Stimulated activated memory B cell treated with anti-CD40 and anti-IgM and Interleukin-4, amounts not matched to agents 10 μg/mL and 1 μg/mL and 100 μg/mL, for 72 hours (primary cell): ENCODE results near the gene FAM98A.

Experiments used
- ATAC-seq: fragments of 150-1000 bp; cut with Tn5 transposase; 2 replicates; pipeline ENCODE4 v1.10.0; 2021
- H3K27ac Mint-ChIP-seq: one replicate; pipeline ENCODE4 v1.8.0; 2022; ENCODE audit warnings: mild to moderate bottlenecking, mixed read lengths
- H3K27me3 Mint-ChIP-seq: one replicate; pipeline ENCODE4 v1.8.0; 2022; ENCODE audit warnings: mixed read lengths
- H3K36me3 Mint-ChIP-seq: one replicate; pipeline ENCODE4 v1.8.0; 2022; ENCODE audit warnings: mixed read lengths
- H3K4me1 Mint-ChIP-seq: one replicate; pipeline ENCODE4 v1.8.0; 2022; ENCODE audit warnings: mixed read lengths
- H3K4me3 Mint-ChIP-seq: one replicate; pipeline ENCODE4 v1.8.0; 2022; ENCODE audit warnings: mild to moderate bottlenecking, moderate library complexity, mixed read lengths
- H3K9me3 Mint-ChIP-seq: one replicate; pipeline ENCODE4 v1.8.0; 2022; ENCODE audit warnings: mixed read lengths

FAM98A gene

GRCh38 chr2:33606622-33607021, 7.5 kb upstream of the FAM98A start:
- Mint-ChIP-seq H3K4me1 (no peaks in the 10 kb centered on the region), H3K36me3 (peaks cover 12% of the 10 kb centered on the region), H3K27ac (no peak overlapping the region), H3K27me3 (no peaks in the 10 kb centered on the region), H3K9me3 (no peaks in the 10 kb centered on the region), H3K4me3 (no peak overlapping the region)
- ATAC-seq: no peak

- no peaks in the 10 kb centered on the region for H3K27me3 Mint-ChIP-seq
- no peak overlapping the region for H3K27ac Mint-ChIP-seq
- no peak overlapping the region for H3K4me3 Mint-ChIP-seq
- peaks cover 7% of the 10 kb centered on the region for H3K36me3 Mint-ChIP-seq
- no peaks in the 10 kb centered on the region for H3K4me1 Mint-ChIP-seq
- H3K9me3 Mint-ChIP-seq: no peaks in the 10 kb centered on the region
- ATAC-seq: no peak
Measured at GRCh38 chr2:33606100-33606499, 7.0 kb upstream of the FAM98A start.

GRCh38 chr2:33605056-33605455, 6.0 kb upstream of the FAM98A start:
- Mint-ChIP-seq H3K4me1 (no peaks in the 10 kb centered on the region), H3K9me3 (no peaks in the 10 kb centered on the region), H3K4me3 (no peak overlapping the region), H3K27me3 (no peaks in the 10 kb centered on the region), H3K27ac (no peak overlapping the region), H3K36me3 (no peaks in the 10 kb centered on the region)
- no peak for ATAC-seq

GRCh38 chr2:33603416-33603815, 4.3 kb upstream of the FAM98A start:
- ATAC-seq: no peak
- H3K4me3 Mint-ChIP-seq: no peak overlapping the region
- no peaks in the 10 kb centered on the region for H3K27me3 Mint-ChIP-seq
- H3K9me3 Mint-ChIP-seq: no peaks in the 10 kb centered on the region
- H3K27ac Mint-ChIP-seq: no peak overlapping the region
- no peaks in the 10 kb centered on the region for H3K36me3 Mint-ChIP-seq
- peaks cover 2% of the 10 kb centered on the region for H3K4me1 Mint-ChIP-seq

GRCh38 chr2:33602201-33602830, 3.2 kb upstream of the FAM98A start:
- Mint-ChIP-seq H3K36me3 (no peaks in the 10 kb centered on the region), H3K9me3 (no peaks in the 10 kb centered on the region), H3K27ac (no peak overlapping the region), H3K4me3 (no peak overlapping the region), H3K27me3 (no peaks in the 10 kb centered on the region), H3K4me1 (peaks cover 13% of the 10 kb centered on the region)
- ATAC-seq: no peak

GRCh38 chr2:33599943-33600192, 769 bp upstream of the FAM98A start:
- no peaks in the 10 kb centered on the region for H3K9me3 Mint-ChIP-seq
- peak overlapping the region; percentile 86 for H3K27ac Mint-ChIP-seq
- no peaks in the 10 kb centered on the region for H3K36me3 Mint-ChIP-seq
- peaks cover 18% of the 10 kb centered on the region for H3K4me1 Mint-ChIP-seq
- peak overlapping the region; percentile 94 for H3K4me3 Mint-ChIP-seq
- no peak for ATAC-seq
- H3K27me3 Mint-ChIP-seq: no peaks in the 10 kb centered on the region

- H3K27ac Mint-ChIP-seq: peak overlapping the region; percentile 86
- peak overlapping the region; percentile 94 for H3K4me3 Mint-ChIP-seq
- no peaks in the 10 kb centered on the region for H3K9me3 Mint-ChIP-seq
- no peaks in the 10 kb centered on the region for H3K27me3 Mint-ChIP-seq
- peaks cover 18% of the 10 kb centered on the region for H3K4me1 Mint-ChIP-seq
- peaks cover 7% of the 10 kb centered on the region for H3K36me3 Mint-ChIP-seq
- peak; percentile 67 for ATAC-seq
Measured at GRCh38 chr2:33598561-33599174, 431 bp downstream of the FAM98A start.

GRCh38 chr2:33597026-33597425, 2.1 kb downstream of the FAM98A start:
- ATAC-seq: no peak
- H3K36me3 Mint-ChIP-seq: peaks cover 22% of the 10 kb centered on the region
- no peak overlapping the region for H3K4me3 Mint-ChIP-seq
- H3K27me3 Mint-ChIP-seq: no peaks in the 10 kb centered on the region
- no peaks in the 10 kb centered on the region for H3K9me3 Mint-ChIP-seq
- H3K27ac Mint-ChIP-seq: no peak overlapping the region
- peaks cover 18% of the 10 kb centered on the region for H3K4me1 Mint-ChIP-seq

GRCh38 chr2:33595385-33595784, 3.7 kb downstream of the FAM98A start:
- ATAC-seq: no peak
- H3K27ac Mint-ChIP-seq: no peak overlapping the region
- no peaks in the 10 kb centered on the region for H3K9me3 Mint-ChIP-seq
- H3K4me1 Mint-ChIP-seq: peaks cover 25% of the 10 kb centered on the region
- H3K27me3 Mint-ChIP-seq: no peaks in the 10 kb centered on the region
- H3K36me3 Mint-ChIP-seq: peaks cover 31% of the 10 kb centered on the region
- H3K4me3 Mint-ChIP-seq: no peak overlapping the region

GRCh38 chr2:33589444-33589843, 9.7 kb downstream of the FAM98A start:
- Mint-ChIP-seq H3K27ac (no peak overlapping the region), H3K4me3 (no peak overlapping the region), H3K9me3 (no peaks in the 10 kb centered on the region), H3K27me3 (no peaks in the 10 kb centered on the region), H3K36me3 (peaks cover 52% of the 10 kb centered on the region), H3K4me1 (peaks cover 11% of the 10 kb centered on the region)
- no peak for ATAC-seq

- no peak for ATAC-seq
- Mint-ChIP-seq H3K4me3 (no peak overlapping the region), H3K4me1 (peaks cover 11% of the 10 kb centered on the region), H3K9me3 (no peaks in the 10 kb centered on the region), H3K27me3 (no peaks in the 10 kb centered on the region), H3K27ac (no peak overlapping the region), H3K36me3 (peaks cover 41% of the 10 kb centered on the region)
Measured at GRCh38 chr2:33588232-33588631, 10.9 kb downstream of the FAM98A start.

GRCh38 chr2:33586766-33587165, 12.3 kb downstream of the FAM98A start:
- Mint-ChIP-seq H3K27me3 (no peaks in the 10 kb centered on the region), H3K36me3 (peaks cover 35% of the 10 kb centered on the region), H3K4me1 (peaks cover 19% of the 10 kb centered on the region), H3K27ac (no peak overlapping the region), H3K9me3 (no peaks in the 10 kb centered on the region), H3K4me3 (no peak overlapping the region)
- no peak for ATAC-seq

- no peak for ATAC-seq
Measured at GRCh38 chr2:33583194-33583938, 15.7 kb downstream of the FAM98A start.

GRCh38 chr2:33581872-33582271, 17.2 kb downstream of the FAM98A start:
- no peak overlapping the region for H3K4me3 Mint-ChIP-seq
- H3K27ac Mint-ChIP-seq: peak overlapping the region; percentile 50
- ATAC-seq: no peak

More at GRCh38 chr2:33583194-33583938, 15.7 kb downstream of the FAM98A start:
- Mint-ChIP-seq H3K4me3 (no peak overlapping the region), H3K4me1 (peaks cover 19% of the 10 kb centered on the region), H3K27ac (no peak overlapping the region), H3K27me3 (no peaks in the 10 kb centered on the region), H3K36me3 (peaks cover 40% of the 10 kb centered on the region), H3K9me3 (no peaks in the 10 kb centered on the region)

GRCh38 chr2:33579227-33579626, 19.9 kb downstream of the FAM98A start:
- Mint-ChIP-seq H3K36me3 (peaks cover 23% of the 10 kb centered on the region), H3K27me3 (no peaks in the 10 kb centered on the region), H3K27ac (no peak overlapping the region), H3K4me1 (peaks cover 19% of the 10 kb centered on the region), H3K9me3 (no peaks in the 10 kb centered on the region), H3K4me3 (no peak overlapping the region)
- no peak for ATAC-seq

More at GRCh38 chr2:33581872-33582271, 17.2 kb downstream of the FAM98A start:
- Mint-ChIP-seq H3K36me3 (peaks cover 38% of the 10 kb centered on the region), H3K9me3 (no peaks in the 10 kb centered on the region), H3K27me3 (no peaks in the 10 kb centered on the region), H3K4me1 (peaks cover 19% of the 10 kb centered on the region)

GRCh38 chr2:33577668-33578067, 21.4 kb downstream of the FAM98A start:
- H3K36me3 Mint-ChIP-seq: peaks cover 23% of the 10 kb centered on the region
- no peak overlapping the region for H3K27ac Mint-ChIP-seq
- H3K9me3 Mint-ChIP-seq: no peaks in the 10 kb centered on the region
- H3K4me1 Mint-ChIP-seq: peaks cover 22% of the 10 kb centered on the region
- no peak for ATAC-seq
- no peaks in the 10 kb centered on the region for H3K27me3 Mint-ChIP-seq
- no peak overlapping the region for H3K4me3 Mint-ChIP-seq
